Natural killer cell treated with Interleukin-12 subunit alpha and Interleukin-12 subunit beta and Interleukin-15 and Interleukin-18, amount 100 ng/mL, for 72 hours (primary cell): ENCODE data around the gene BFSP2. TPM values are rescaled to one million over a fixed set of nuclear protein-coding genes. Genes with fewer than 3 reads are reported as not detected.
"Not testable (repeated sequence)": the region's sequence is repeated elsewhere in the genome, so short reads cannot be mapped to it uniquely, and the experiment has no call there.

ENCODE experiments used
- ATAC-seq, 2 donors: fragments of 150-1000 bp; cut with Tn5 transposase in 1 of 2; sonication (Bioruptor Pico), chemical (Tn5 transposase) in 1 of 2; 2 replicates each; pipeline ENCODE4 v1.10.0; 2021
- DNase-seq: peaks from one replicate; pipeline ENCODE4 v3.0.0; 2022; ENCODE audit warnings: low spot score
- H3K27ac Mint-ChIP-seq, 2 donors: 1 replicate in 1 of 2; 2 replicates in 1 of 2; pipeline ENCODE4 v1.8.0; 2022; ENCODE audit warnings: mixed read lengths in 2 of 2, mild to moderate bottlenecking in 1 of 2, moderate library complexity in 1 of 2
- H3K27me3 Mint-ChIP-seq, 2 donors: 1 replicate in 1 of 2; 2 replicates in 1 of 2; pipeline ENCODE4 v1.8.0; 2022; ENCODE audit warnings: mixed read lengths in 2 of 2
- H3K36me3 Mint-ChIP-seq: one replicate; pipeline ENCODE4 v1.8.0; 2022; ENCODE audit warnings: mixed read lengths
- H3K4me1 Mint-ChIP-seq, 2 donors: 1 replicate in 1 of 2; 2 replicates in 1 of 2; pipeline ENCODE4 v1.8.0; 2022; ENCODE audit warnings: low read depth in 2 of 2, mixed read lengths in 2 of 2, mild to moderate bottlenecking in 1 of 2
- H3K4me3 Mint-ChIP-seq: one replicate; pipeline ENCODE4 v1.8.0; 2022; ENCODE audit warnings: mixed read lengths
- H3K9me3 Mint-ChIP-seq: 2 replicates; pipeline ENCODE4 v1.8.0; 2022; ENCODE audit warnings: mixed read lengths
- total RNA-seq, 2 donors: library from RNA; stranded (reverse); gene quantifications; one replicate each; pipeline ENCODE4 v1.2.3, GENCODE V29; 2022

Gene BFSP2
- total RNA-seq, 2 donors from 2014 or later = not detected

- no peak overlapping the region for H3K4me3 Mint-ChIP-seq
- peaks cover 0 to 5% of the 10 kb centered on the region in 2 donors for H3K4me1 Mint-ChIP-seq
- ATAC-seq = peak in 1 of 2 donors; percentile 61
- H3K27me3 Mint-ChIP-seq = peaks cover 0 to 6% of the 10 kb centered on the region in 2 donors
- no peaks in the 10 kb centered on the region for H3K9me3 Mint-ChIP-seq
- no peaks in the 10 kb centered on the region for H3K36me3 Mint-ChIP-seq
- DNase-seq = no peak
- H3K27ac Mint-ChIP-seq = no peak overlapping the region
These were observed 75.6 kb downstream of the BFSP2 start for GRCh38 chr3:133475245-133476010.

GRCh38 chr3:133476971-133477375 lies 77.1 kb downstream of the BFSP2 start:
- H3K4me3 Mint-ChIP-seq = no peak overlapping the region
- H3K36me3 Mint-ChIP-seq = no peaks in the 10 kb centered on the region
- no peak for ATAC-seq
- H3K27ac Mint-ChIP-seq = no peak overlapping the region
- peaks cover 0 to 5% of the 10 kb centered on the region in 2 donors for H3K4me1 Mint-ChIP-seq
- no peaks in the 10 kb centered on the region for H3K9me3 Mint-ChIP-seq
- no peak for DNase-seq
- peaks cover 0 to 3% of the 10 kb centered on the region in 2 donors for H3K27me3 Mint-ChIP-seq

- DNase-seq (no peak), ATAC-seq (no peak)
- Mint-ChIP-seq H3K9me3 (no peaks in the 10 kb centered on the region), H3K4me3 (no peak overlapping the region), H3K36me3 (no peaks in the 10 kb centered on the region), H3K4me1 (peaks cover 0 to 5% of the 10 kb centered on the region in 2 donors), H3K27ac (no peak overlapping the region), H3K27me3 (peaks cover 0 to 3% of the 10 kb centered on the region in 2 donors)
These were observed 77.6 kb downstream of the BFSP2 start for GRCh38 chr3:133477487-133477886.

- no peaks in the 10 kb centered on the region for H3K9me3 Mint-ChIP-seq
- H3K27ac Mint-ChIP-seq = no peak overlapping the region
- peaks cover 0 to 5% of the 10 kb centered on the region in 2 donors for H3K27me3 Mint-ChIP-seq
- H3K4me1 Mint-ChIP-seq = peaks cover 0 to 5% of the 10 kb centered on the region in 2 donors
- no peak for DNase-seq
- H3K36me3 Mint-ChIP-seq = no peaks in the 10 kb centered on the region
- no peak overlapping the region for H3K4me3 Mint-ChIP-seq
- ATAC-seq = no peak
These were observed 78.8 kb downstream of the BFSP2 start for GRCh38 chr3:133478624-133479023.

- Mint-ChIP-seq H3K27me3 (peaks cover 0 to 7% of the 10 kb centered on the region in 2 donors), H3K36me3 (no peaks in the 10 kb centered on the region), H3K27ac (no peak overlapping the region), H3K4me3 (no peak overlapping the region), H3K4me1 (peaks cover 0 to 5% of the 10 kb centered on the region in 2 donors), H3K9me3 (no peaks in the 10 kb centered on the region)
- ATAC-seq (no peak), DNase-seq (no peak)
These were observed 79.5 kb downstream of the BFSP2 start for GRCh38 chr3:133479401-133479800.

GRCh38 chr3:133479895-133480669 lies 80.2 kb downstream of the BFSP2 start:
- no peak for DNase-seq
- Mint-ChIP-seq H3K27ac (no peak overlapping the region), H3K9me3 (no peaks in the 10 kb centered on the region), H3K4me1 (peaks cover 0 to 5% of the 10 kb centered on the region in 2 donors), H3K27me3 (peaks cover 0 to 6% of the 10 kb centered on the region in 2 donors), H3K36me3 (no peaks in the 10 kb centered on the region), H3K4me3 (no peak overlapping the region)
- ATAC-seq = no peak

GRCh38 chr3:133482474-133482873 lies 82.6 kb downstream of the BFSP2 start:
- not testable (repeated sequence) for H3K4me1 Mint-ChIP-seq, H3K27me3 Mint-ChIP-seq, DNase-seq, H3K27ac Mint-ChIP-seq, H3K9me3 Mint-ChIP-seq, H3K4me3 Mint-ChIP-seq, ATAC-seq, H3K36me3 Mint-ChIP-seq

- Mint-ChIP-seq H3K36me3 (no peaks in the 10 kb centered on the region), H3K27me3 (peaks cover 0 to 7% of the 10 kb centered on the region in 2 donors), H3K9me3 (no peaks in the 10 kb centered on the region), H3K4me1 (peaks cover 0 to 3% of the 10 kb centered on the region in 2 donors), H3K4me3 (no peak overlapping the region), H3K27ac (no peak overlapping the region)
- ATAC-seq = no peak
- no peak for DNase-seq
These were observed 86.8 kb downstream of the BFSP2 start for GRCh38 chr3:133486658-133487057.

GRCh38 chr3:133487204-133487603 lies 87.3 kb downstream of the BFSP2 start:
- DNase-seq (no peak), ATAC-seq (no peak)
- no peaks in the 10 kb centered on the region for H3K36me3 Mint-ChIP-seq
- peaks cover 0 to 3% of the 10 kb centered on the region in 2 donors for H3K4me1 Mint-ChIP-seq
- no peak overlapping the region for H3K4me3 Mint-ChIP-seq
- no peak overlapping the region for H3K27ac Mint-ChIP-seq
- no peaks in the 10 kb centered on the region for H3K9me3 Mint-ChIP-seq
- peaks cover 0 to 7% of the 10 kb centered on the region in 2 donors for H3K27me3 Mint-ChIP-seq

- Mint-ChIP-seq H3K27me3 (peaks cover 0 to 7% of the 10 kb centered on the region in 2 donors), H3K36me3 (no peaks in the 10 kb centered on the region), H3K4me3 (no peak overlapping the region), H3K9me3 (no peaks in the 10 kb centered on the region), H3K4me1 (peaks cover 0 to 3% of the 10 kb centered on the region in 2 donors), H3K27ac (no peak overlapping the region)
- ATAC-seq (peak in 1 of 2 donors; percentile 65), DNase-seq (peak; percentile 72)
These were observed 88.2 kb downstream of the BFSP2 start for GRCh38 chr3:133487920-133488540.

- peaks cover 0 to 3% of the 10 kb centered on the region in 2 donors for H3K4me1 Mint-ChIP-seq
- no peak for DNase-seq
- H3K27me3 Mint-ChIP-seq = peaks cover 0 to 5% of the 10 kb centered on the region in 2 donors
- H3K36me3 Mint-ChIP-seq = no peaks in the 10 kb centered on the region
- H3K9me3 Mint-ChIP-seq = no peaks in the 10 kb centered on the region
- H3K27ac Mint-ChIP-seq = no peak overlapping the region
- ATAC-seq = no peak
- H3K4me3 Mint-ChIP-seq = no peak overlapping the region
These were observed 89.0 kb downstream of the BFSP2 start for GRCh38 chr3:133488785-133489367.

GRCh38 chr3:133489466-133490085 lies 89.7 kb downstream of the BFSP2 start:
- ATAC-seq = no peak
- Mint-ChIP-seq H3K27ac (no peak overlapping the region), H3K4me3 (no peak overlapping the region), H3K4me1 (peaks cover 0 to 3% of the 10 kb centered on the region in 2 donors), H3K36me3 (no peaks in the 10 kb centered on the region), H3K9me3 (no peaks in the 10 kb centered on the region), H3K27me3 (peaks cover 0 to 2% of the 10 kb centered on the region in 2 donors)
- no peak for DNase-seq
